ENCODE results near the gene RSAD1.
A peak's percentile ranks its signal among the peaks of the same experiment; 100 is the strongest.

The RSAD1 gene

GRCh38 chr17:50518384-50519023 lies 39.8 kb downstream of the RSAD1 start:
- no peak for DNase-seq (ENCODE audit: low spot score)
- FAIRE-seq: no peak

GRCh38 chr17:50519141-50519834 lies 40.6 kb downstream of the RSAD1 start:
- FAIRE-seq: no peak
- DNase-seq (ENCODE audit: low spot score): no peak

- DNase-seq (ENCODE audit: low spot score) (no peak), FAIRE-seq (no peak)
Observed at GRCh38 chr17:50520483-50520882, 41.8 kb downstream of the RSAD1 start.

- FAIRE-seq (no peak), DNase-seq (ENCODE audit: low spot score) (no peak)
Observed at GRCh38 chr17:50521514-50521913, 42.9 kb downstream of the RSAD1 start.

GRCh38 chr17:50522766-50523165 lies 44.1 kb downstream of the RSAD1 start:
- FAIRE-seq (no peak), DNase-seq (ENCODE audit: low spot score) (no peak)

GRCh38 chr17:50523208-50523607 lies 44.5 kb downstream of the RSAD1 start:
- no peak for DNase-seq (ENCODE audit: low spot score)
- no peak for FAIRE-seq

- DNase-seq (ENCODE audit: low spot score) (no peak), FAIRE-seq (no peak)
Observed at GRCh38 chr17:50524838-50525237, 46.2 kb downstream of the RSAD1 start.

- DNase-seq (ENCODE audit: low spot score): no peak
- FAIRE-seq: no peak
Observed at GRCh38 chr17:50527155-50527762, 48.6 kb downstream of the RSAD1 start.

- FAIRE-seq: no peak
Observed at GRCh38 chr17:50527949-50528474, 49.4 kb downstream of the RSAD1 start.

GRCh38 chr17:50529849-50530248 lies 51.2 kb downstream of the RSAD1 start:
- FAIRE-seq: no peak

More at GRCh38 chr17:50527949-50528474, 49.4 kb downstream of the RSAD1 start:
- DNase-seq (ENCODE audit: low spot score): no peak

GRCh38 chr17:50531428-50532025 lies 52.9 kb downstream of the RSAD1 start:
- DNase-seq (ENCODE audit: low spot score): no peak

More at GRCh38 chr17:50529849-50530248, 51.2 kb downstream of the RSAD1 start:
- DNase-seq (ENCODE audit: low spot score): no peak

GRCh38 chr17:50532452-50533024 lies 53.9 kb downstream of the RSAD1 start, which contains the start of gene EPN3:
TSS of gene EPN3 (plus strand) at chr17:50532735. CDS start at chr17:50536557, 3,822 bp downstream.
- DNase-seq (ENCODE audit: low spot score) (peak; percentile 55), FAIRE-seq (peak; percentile 74)

More at GRCh38 chr17:50531428-50532025, 52.9 kb downstream of the RSAD1 start:
- no peak for FAIRE-seq

- FAIRE-seq (no peak), DNase-seq (ENCODE audit: low spot score) (no peak)
Observed at GRCh38 chr17:50533185-50533584, 54.5 kb downstream of the RSAD1 start.

- DNase-seq (ENCODE audit: low spot score) (peak; percentile 50), FAIRE-seq (peak; percentile 9)
Observed at GRCh38 chr17:50533720-50534148, 55.1 kb downstream of the RSAD1 start.

- FAIRE-seq (peak; percentile 86), DNase-seq (ENCODE audit: low spot score) (peak; percentile 86)
Observed at GRCh38 chr17:50534222-50534978, 55.7 kb downstream of the RSAD1 start.

GRCh38 chr17:50534979-50535326 lies 56.3 kb downstream of the RSAD1 start:
- no peak for DNase-seq (ENCODE audit: low spot score)
- FAIRE-seq: no peak

GRCh38 chr17:50535407-50535806 lies 56.7 kb downstream of the RSAD1 start:
- no peak for DNase-seq (ENCODE audit: low spot score)
- no peak for FAIRE-seq
